ENCODE measurements around the gene PRKCA.

DNA sequence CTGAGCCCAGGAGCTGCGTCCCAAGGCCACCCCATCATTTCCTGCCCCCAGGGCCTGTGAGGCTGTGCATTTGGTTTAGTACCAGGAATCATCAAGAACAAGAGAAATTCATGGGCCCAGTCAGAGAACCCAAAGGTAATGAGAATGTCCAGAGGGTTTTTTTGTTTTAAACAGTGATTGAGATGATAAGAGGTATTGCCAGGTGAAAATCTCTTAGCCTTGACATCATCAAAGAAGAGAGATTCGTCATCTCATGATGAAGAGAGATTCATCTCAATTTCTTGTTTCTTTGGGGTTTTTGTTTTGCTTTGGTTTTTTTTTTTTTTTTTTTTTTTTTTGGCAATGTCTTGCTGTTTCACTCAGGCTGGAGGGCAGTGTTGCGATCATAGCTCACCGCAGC lies 361.9 kb downstream of the PRKCA start:
- TF ChIP-seq, protein P1, sequence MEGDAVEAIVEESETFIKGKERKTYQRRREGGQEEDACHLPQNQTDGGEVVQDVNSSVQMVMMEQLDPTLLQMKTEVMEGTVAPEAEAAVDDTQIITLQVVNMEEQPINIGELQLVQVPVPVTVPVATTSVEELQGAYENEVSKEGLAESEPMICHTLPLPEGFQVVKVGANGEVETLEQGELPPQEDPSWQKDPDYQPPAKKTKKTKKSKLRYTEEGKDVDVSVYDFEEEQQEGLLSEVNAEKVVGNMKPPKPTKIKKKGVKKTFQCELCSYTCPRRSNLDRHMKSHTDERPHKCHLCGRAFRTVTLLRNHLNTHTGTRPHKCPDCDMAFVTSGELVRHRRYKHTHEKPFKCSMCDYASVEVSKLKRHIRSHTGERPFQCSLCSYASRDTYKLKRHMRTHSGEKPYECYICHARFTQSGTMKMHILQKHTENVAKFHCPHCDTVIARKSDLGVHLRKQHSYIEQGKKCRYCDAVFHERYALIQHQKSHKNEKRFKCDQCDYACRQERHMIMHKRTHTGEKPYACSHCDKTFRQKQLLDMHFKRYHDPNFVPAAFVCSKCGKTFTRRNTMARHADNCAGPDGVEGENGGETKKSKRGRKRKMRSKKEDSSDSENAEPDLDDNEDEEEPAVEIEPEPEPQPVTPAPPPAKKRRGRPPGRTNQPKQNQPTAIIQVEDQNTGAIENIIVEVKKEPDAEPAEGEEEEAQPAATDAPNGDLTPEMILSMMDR (IDR thresholded peaks at IDR 0.05; ENCODE audit: extremely low read depth in 1 of 2, insufficient read depth in 1 of 2, low read depth in 1 of 2, low read length in 2 of 2) = no peak
- TF ChIP-seq JUN (IDR thresholded peaks at IDR 0.05; ENCODE audit: borderline replicate concordance, insufficient read depth, insufficient read length, low read depth) (no peak), POLR2AphosphoS5 (IDR thresholded peaks at IDR 0.05; ENCODE audit: insufficient read depth, low read depth, low read length) (no peak), EZH2 (IDR thresholded peaks at IDR 0.05; ENCODE audit: borderline replicate concordance, low read depth, low read length, severe bottlenecking) (no peak), POLR2A (IDR thresholded peaks at IDR 0.05; ENCODE audit: low read depth, low read length) (no peak), FOS (IDR thresholded peaks at IDR 0.05; ENCODE audit: borderline replicate concordance, insufficient read depth, low read length) (no peak)
- TF ChIP-seq, protein P2, sequence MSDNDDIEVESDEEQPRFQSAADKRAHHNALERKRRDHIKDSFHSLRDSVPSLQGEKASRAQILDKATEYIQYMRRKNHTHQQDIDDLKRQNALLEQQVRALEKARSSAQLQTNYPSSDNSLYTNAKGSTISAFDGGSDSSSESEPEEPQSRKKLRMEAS (IDR thresholded peaks at IDR 0.05; ENCODE audit: insufficient read depth, insufficient read length) = no peak

All from endothelial cell of umbilical vein (primary cell).